DND-41 (cell line): ENCODE results near the gene IL22.

Experiments
- CTCF ChIP-seq: IDR thresholded peaks from 2 replicates; pipeline ENCODE4 v1.5.1; 2012; ENCODE audit warnings: borderline replicate concordance, low read length, moderate library complexity, mild to moderate bottlenecking; ENCODE audit not compliant: poor library complexity, severe bottlenecking; ENCODE audit errors: extremely low read depth
- EZH2 ChIP-seq: IDR thresholded peaks from 3 replicates; pipeline ENCODE4 v1.6.1; 2012; ENCODE audit warnings: borderline replicate concordance, low read depth, mild to moderate bottlenecking, moderate library complexity, low read length, inconsistent platforms; ENCODE audit not compliant: severe bottlenecking

GRCh38 chr12:68250454-68250853, 3.0 kb downstream of the IL22 start:
- TF ChIP-seq CTCF (no peak), EZH2 (no peak)
